IMR-90 (cell line): ENCODE results near the gene DGKG.

ENCODE experiments used
- MXI1 ChIP-seq: IDR thresholded peaks from 2 replicates; pipeline ENCODE4 v1.6.1; 2012; ENCODE audit warnings: low read depth, mild to moderate bottlenecking, low read length, moderate library complexity, borderline replicate concordance
- NFE2L2 ChIP-seq: fragments of 150-350 bp; IDR thresholded peaks from 2 replicates; pipeline ENCODE4 v1.6.1; 2016; ENCODE audit warnings: low read depth, mild to moderate bottlenecking, low read length
- POLR2A ChIP-seq: IDR thresholded peaks from 2 replicates; pipeline ENCODE4 v1.6.1; 2012; ENCODE audit warnings: mild to moderate bottlenecking, low read depth, low read length
- RAD21 ChIP-seq: IDR thresholded peaks from 2 replicates; pipeline ENCODE4 v1.6.1; 2012; ENCODE audit warnings: low read length, improper control_type of control experiment
- RFX5 ChIP-seq: IDR thresholded peaks from 2 replicates; pipeline ENCODE4 v1.8.0; 2012; ENCODE audit warnings: low read depth, mild to moderate bottlenecking, low read length, moderate library complexity
- USF2 ChIP-seq: fragments of 150-350 bp; IDR thresholded peaks from 2 replicates; pipeline ENCODE4 v1.6.1; 2017; ENCODE audit warnings: mild to moderate bottlenecking, antibody characterized with exemption, low read length, low read depth
- TF ChIP-seq, protein P1 (sequence below): conservative IDR thresholded peaks from 2 replicates; pipeline ENCODE4 v1.5.1; 2012; ENCODE audit warnings: mild to moderate bottlenecking, low read depth, low read length, improper control_type of control experiment

DNA sequence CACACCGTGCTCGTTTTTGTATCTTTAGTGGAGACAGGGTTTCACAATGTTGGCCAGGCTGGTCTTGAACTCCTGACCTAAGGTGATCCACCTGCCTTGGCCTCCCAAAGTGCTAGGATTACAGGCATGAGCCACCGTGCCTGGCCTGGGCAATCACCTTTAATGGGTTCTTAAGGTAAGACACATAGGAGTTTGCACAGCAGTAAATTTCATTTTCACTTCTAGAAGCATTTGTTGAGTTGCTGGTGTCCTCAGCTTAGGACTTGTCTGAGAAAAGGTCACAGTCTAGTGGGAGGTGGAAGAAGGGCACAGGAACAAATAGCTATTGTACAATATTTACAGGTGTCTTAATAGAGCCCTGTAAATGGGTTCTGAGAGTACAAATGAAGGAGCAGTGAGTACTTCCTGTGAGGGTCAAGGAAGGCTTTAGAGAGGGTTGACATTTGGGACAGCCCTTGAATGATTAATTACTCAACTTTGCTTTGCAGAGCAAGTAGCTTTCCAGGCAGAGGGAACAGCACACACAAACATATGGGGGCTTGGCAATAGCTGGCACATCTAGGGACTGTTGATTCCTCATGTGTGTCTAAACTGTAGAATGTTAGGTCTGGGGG is 244.4 kb downstream of the DGKG start:
- no peak for TF ChIP-seq POLR2A
- TF ChIP-seq, protein P1, sequence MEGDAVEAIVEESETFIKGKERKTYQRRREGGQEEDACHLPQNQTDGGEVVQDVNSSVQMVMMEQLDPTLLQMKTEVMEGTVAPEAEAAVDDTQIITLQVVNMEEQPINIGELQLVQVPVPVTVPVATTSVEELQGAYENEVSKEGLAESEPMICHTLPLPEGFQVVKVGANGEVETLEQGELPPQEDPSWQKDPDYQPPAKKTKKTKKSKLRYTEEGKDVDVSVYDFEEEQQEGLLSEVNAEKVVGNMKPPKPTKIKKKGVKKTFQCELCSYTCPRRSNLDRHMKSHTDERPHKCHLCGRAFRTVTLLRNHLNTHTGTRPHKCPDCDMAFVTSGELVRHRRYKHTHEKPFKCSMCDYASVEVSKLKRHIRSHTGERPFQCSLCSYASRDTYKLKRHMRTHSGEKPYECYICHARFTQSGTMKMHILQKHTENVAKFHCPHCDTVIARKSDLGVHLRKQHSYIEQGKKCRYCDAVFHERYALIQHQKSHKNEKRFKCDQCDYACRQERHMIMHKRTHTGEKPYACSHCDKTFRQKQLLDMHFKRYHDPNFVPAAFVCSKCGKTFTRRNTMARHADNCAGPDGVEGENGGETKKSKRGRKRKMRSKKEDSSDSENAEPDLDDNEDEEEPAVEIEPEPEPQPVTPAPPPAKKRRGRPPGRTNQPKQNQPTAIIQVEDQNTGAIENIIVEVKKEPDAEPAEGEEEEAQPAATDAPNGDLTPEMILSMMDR: no peak
- no peak for TF ChIP-seq NFE2L2
- TF ChIP-seq RFX5: no peak
- TF ChIP-seq RAD21: no peak
- TF ChIP-seq USF2: no peak
- no peak for TF ChIP-seq MXI1
